HUES64 (cell line): ENCODE measurements around the gene WWOX.

Source experiments
- H3K27ac ChIP-seq: 2 replicates; pipeline ENCODE4 v1.7.0; 2013; ENCODE audit warnings: low read depth, low read length, inconsistent platforms
- H3K27me3 ChIP-seq: 2 replicates; pipeline ENCODE4 v1.6.1; 2013; ENCODE audit warnings: mild to moderate bottlenecking, low read length; ENCODE audit not compliant: insufficient read depth
- H3K36me3 ChIP-seq: 2 replicates; pipeline ENCODE4 v1.6.1; 2013; ENCODE audit warnings: mild to moderate bottlenecking, low read length; ENCODE audit not compliant: insufficient read depth
- H3K4me1 ChIP-seq: 2 replicates; pipeline ENCODE4 v1.6.1; 2013; ENCODE audit warnings: mild to moderate bottlenecking, low read length, moderate library complexity; ENCODE audit not compliant: insufficient read depth
- H3K4me3 ChIP-seq: 2 replicates; pipeline ENCODE4 v1.5.1; 2013; ENCODE audit warnings: mild to moderate bottlenecking, low read length, moderate library complexity
- H3K9ac ChIP-seq: 2 replicates; pipeline ENCODE4 v1.6.1; 2013; ENCODE audit warnings: mild to moderate bottlenecking, low read depth, low read length
- H3K9me3 ChIP-seq: 2 replicates; pipeline ENCODE4 v1.6.1; 2013; ENCODE audit warnings: low read depth, low read length; ENCODE audit not compliant: insufficient read depth
- WGBS: fragments of 150-250, 120-280 bp; methylation state at CpG from one replicate; pipeline ENCODE4 v1.1.7; 2013; ENCODE audit warnings: missing lambda C conversion rate; 5-methylcytosine and 5-hydroxymethylcytosine counted together

WWOX gene

DNA sequence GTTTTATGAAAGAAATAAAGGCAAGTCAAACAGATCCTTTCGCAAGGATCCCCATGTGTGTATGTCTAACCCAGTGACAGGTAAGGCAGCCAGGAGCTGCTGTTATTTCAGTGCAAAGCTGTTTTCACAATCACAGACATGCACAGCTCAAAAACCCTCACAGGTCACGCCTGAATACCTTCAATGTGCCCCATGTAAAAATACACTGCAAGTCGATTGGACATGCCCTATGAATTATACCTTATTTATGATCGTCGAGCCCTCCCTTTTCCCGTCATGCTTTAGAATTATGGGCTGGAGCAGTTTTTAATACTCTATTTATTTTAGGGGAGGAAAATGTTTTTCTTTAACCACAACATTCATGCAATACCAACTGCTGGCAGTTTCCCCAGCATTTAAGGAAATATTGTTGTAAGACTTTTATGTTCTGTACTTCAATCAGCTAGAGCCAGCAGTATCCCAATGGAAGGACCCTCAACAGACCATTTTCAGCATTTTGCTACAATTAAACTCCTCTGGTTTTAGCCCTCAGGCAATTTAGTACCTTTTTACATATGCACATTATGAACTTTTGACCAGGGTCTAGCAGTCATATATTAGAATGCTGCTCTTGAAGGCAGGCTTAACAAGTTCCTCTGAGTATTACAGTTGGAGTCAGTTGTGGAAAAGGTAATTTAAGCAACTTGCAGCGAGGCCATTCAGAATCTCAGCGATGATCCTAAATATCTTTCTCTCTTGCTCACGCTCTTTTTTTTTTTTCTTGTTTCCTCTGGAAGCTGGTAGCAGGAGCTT lies 362.2 kb downstream of the WWOX start:
- Histone ChIP-seq H3K4me3 (no peak overlapping the region), H3K9ac (no peak overlapping the region), H3K27ac (no peak overlapping the region), H3K27me3 (no peaks in the 10 kb centered on the region), H3K36me3 (no peaks in the 10 kb centered on the region), H3K9me3 (0 out of 2 replicates have a peak, but pooled peaks cover 6% of the 10 kb centered on the region), H3K4me1 (peaks cover 6% of the 10 kb centered on the region; the same call in 1 of the 2 replicates)
- 94% methylated on average over 9 of the region's 9 CpGs for WGBS

DNA sequence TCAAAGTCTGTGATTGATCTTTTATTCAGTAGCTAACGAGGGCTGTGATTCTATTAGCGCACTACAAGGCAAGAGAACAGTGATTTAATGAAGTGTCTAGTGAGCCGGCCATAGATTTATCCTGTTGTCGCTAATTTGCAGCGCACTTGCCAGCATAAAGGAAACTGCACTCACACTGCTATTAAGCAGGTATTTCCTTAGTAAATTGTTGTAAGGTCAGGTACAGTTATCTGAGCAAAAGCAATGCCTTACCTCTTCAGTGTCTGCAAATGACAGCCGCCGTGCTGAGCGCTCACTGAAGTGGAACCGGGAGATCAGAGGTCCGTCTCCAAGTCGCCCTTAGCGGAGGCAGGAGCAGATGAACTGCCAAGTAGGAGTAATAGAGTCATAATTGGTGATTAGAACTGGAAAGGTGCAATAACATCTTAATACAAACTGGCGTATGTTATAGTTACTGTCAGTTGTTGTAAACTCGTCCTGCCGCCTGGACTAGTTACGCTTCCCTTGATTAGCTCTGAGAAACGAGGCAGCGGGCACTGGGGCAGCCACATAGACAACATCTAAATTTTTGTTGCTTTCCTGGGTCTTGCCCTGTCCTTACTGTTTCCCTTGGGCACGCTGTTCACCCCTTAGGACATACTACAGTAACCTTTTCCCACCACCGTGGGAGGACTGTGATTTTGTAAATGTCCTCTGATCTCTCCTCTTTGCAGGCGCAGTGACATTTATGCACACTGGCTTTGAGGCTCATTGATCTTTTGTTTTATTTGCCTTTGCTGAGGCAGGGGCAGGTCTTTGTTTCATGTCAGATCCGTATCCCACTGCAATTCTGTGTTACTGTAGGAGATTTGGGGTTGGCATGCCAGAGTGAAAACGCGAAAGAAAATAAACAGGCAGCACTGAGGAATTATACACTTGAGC lies 363.1 kb downstream of the WWOX start:
- Histone ChIP-seq H3K9me3 (0 out of 2 replicates have a peak, but pooled peaks cover 6% of the 10 kb centered on the region), H3K9ac (no peak overlapping the region), H3K27ac (no peak overlapping the region), H3K27me3 (no peaks in the 10 kb centered on the region), H3K4me3 (no peak overlapping the region), H3K4me1 (peaks cover 6% of the 10 kb centered on the region; the same call in 1 of the 2 replicates), H3K36me3 (no peaks in the 10 kb centered on the region)
- WGBS: 92% methylated on average over 24 of the region's 24 CpGs

DNA sequence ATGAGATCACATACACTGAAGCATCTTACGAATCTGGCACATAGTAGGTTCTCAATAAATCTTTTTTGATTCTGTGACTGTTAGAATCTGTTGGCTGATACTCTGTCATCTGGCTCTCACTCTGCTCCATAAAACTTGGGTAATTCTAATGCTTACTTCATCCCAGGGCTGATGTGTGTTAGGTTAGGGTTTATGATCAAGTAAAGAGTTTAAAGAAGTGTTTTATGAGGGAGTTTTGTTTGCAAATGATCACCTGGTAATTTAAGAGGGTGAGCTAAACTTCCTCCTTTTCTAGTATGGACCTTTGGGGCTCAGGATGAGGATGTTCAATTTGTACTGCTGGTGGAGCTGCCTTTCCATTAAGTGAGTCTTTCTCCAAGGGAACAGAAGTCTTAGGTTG lies 364.1 kb downstream of the WWOX start:
- H3K9me3 ChIP-seq: 0 out of 2 replicates have a peak, but pooled peaks cover 6% of the 10 kb centered on the region
- H3K4me1 ChIP-seq: peaks cover 6% of the 10 kb centered on the region; the same call in 1 of the 2 replicates
- no peak overlapping the region for H3K4me3 ChIP-seq
- 95% methylated on average over 1 of the region's 1 CpG for WGBS
- H3K27me3 ChIP-seq: no peaks in the 10 kb centered on the region
- no peak overlapping the region for H3K9ac ChIP-seq
- no peaks in the 10 kb centered on the region for H3K36me3 ChIP-seq
- no peak overlapping the region for H3K27ac ChIP-seq

DNA sequence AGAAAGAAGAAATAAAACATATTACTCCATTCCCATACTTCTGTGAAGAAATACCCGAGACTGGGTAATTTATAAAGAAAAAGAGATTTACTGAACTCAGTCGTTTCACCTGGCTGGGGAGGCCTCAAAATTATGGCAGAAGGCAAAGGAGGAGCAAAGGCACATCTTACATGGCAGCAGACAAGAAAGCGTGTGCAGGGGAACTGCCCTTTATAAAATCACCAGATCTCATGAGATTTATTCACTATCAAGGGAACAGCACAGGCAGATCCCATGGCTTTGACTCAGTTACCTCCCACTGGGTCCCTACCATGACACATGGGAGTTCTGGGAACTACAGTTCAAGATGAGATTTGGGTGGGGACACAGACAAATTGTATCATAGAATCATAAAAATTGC lies 365.4 kb downstream of the WWOX start:
- 0 out of 2 replicates have a peak, but pooled peaks cover 6% of the 10 kb centered on the region for H3K9me3 ChIP-seq
- H3K9ac ChIP-seq: no peak overlapping the region
- H3K27me3 ChIP-seq: no peaks in the 10 kb centered on the region
- WGBS: 94% methylated on average over 3 of the region's 3 CpGs
- no peaks in the 10 kb centered on the region for H3K36me3 ChIP-seq
- H3K27ac ChIP-seq: no peak overlapping the region
- peaks cover 6% of the 10 kb centered on the region; the same call in 1 of the 2 replicates for H3K4me1 ChIP-seq
- H3K4me3 ChIP-seq: no peak overlapping the region

DNA sequence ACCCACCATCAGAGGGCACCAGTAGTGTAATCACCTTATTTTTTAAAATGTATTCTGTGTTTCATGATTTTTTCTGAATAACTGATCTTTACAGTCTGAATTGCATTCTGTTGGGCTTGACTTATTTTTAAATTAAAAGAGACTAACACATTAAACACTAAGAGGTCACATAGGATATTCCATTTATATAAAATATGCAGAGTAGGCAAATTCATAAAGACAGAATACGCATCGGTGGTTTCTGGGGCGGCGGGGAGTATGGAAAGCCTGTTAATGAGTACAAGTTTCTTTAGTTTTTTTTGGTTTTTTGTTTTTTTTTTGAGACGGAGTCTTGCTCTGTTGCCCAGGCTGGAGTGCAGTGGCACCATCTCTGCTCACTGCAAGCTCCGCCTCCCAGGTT lies 366.3 kb downstream of the WWOX start:
- H3K36me3 ChIP-seq: no peaks in the 10 kb centered on the region
- 0 out of 2 replicates have a peak, but pooled peaks cover 6% of the 10 kb centered on the region for H3K9me3 ChIP-seq
- H3K4me3 ChIP-seq: no peak overlapping the region
- no peak overlapping the region for H3K9ac ChIP-seq
- peaks cover 6% of the 10 kb centered on the region; the same call in 1 of the 2 replicates for H3K4me1 ChIP-seq
- no peaks in the 10 kb centered on the region for H3K27me3 ChIP-seq
- over 99% methylated on average over 6 of the region's 6 CpGs for WGBS
- no peak overlapping the region for H3K27ac ChIP-seq

DNA sequence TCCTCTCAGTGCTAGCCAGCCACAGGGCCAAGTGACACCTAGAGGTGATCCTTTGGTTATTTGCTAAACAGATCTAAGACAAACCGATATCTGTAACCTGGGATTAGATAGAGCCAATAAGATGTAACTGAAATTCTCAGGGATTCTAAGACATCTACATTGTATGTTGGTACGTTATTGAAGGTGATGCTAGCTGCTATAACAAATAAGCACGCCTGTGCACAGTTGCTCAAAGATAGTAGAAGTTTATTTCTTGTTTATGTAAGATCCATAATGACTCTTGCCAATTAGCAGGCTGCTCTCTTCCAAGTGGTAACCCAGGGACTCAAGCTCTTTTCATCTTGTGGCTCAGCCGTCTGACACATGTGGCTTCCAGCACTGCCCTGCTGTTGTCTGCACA lies 370.3 kb downstream of the WWOX start:
- 96% methylated on average over 4 of the region's 4 CpGs for WGBS
- H3K9ac ChIP-seq: no peak overlapping the region
- 0 out of 2 replicates have a peak, but pooled peaks cover 5% of the 10 kb centered on the region for H3K9me3 ChIP-seq
- H3K36me3 ChIP-seq: no peaks in the 10 kb centered on the region
- H3K27ac ChIP-seq: no peak overlapping the region
- no peaks in the 10 kb centered on the region for H3K27me3 ChIP-seq
- H3K4me3 ChIP-seq: no peak overlapping the region
- H3K4me1 ChIP-seq: no peaks in the 10 kb centered on the region

DNA sequence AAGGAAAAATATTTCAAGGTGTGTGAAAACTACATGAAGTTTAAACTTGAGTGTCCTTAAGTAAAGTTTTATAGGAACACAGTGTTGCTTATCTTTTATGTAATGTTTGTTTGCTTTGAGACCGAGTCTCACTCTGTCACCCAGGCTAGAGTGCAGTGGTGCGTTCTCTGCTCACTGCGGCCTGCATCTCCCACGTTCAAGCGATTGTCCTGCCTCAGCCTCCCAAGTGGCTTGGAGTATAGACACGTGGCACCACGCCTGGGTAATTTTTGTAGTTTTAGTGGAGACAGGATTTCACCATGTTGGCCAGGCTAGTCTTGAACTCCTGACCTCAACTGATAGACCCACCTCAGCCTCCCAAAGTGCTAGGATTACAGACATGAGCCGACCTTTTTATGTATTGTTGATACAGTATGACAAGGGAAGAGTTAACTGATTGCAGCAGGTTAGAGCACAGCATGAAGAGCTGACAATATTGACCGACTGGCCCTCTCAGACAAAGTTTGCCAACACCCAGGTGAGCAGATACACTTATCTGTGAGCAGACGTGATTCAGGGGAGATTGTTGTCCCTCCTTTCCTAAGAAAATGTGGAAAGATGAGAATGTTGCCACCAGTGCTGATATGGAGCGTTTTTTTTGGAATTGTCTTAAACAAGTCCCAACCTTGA lies 373.7 kb downstream of the WWOX start:
- H3K4me3 ChIP-seq: no peak overlapping the region
- peaks cover 13% of the 10 kb centered on the region for H3K4me1 ChIP-seq
- H3K9ac ChIP-seq: no peak overlapping the region
- H3K36me3 ChIP-seq: no peaks in the 10 kb centered on the region
- WGBS: 83% methylated on average over 11 of the region's 11 CpGs
- no peaks in the 10 kb centered on the region for H3K9me3 ChIP-seq
- no peaks in the 10 kb centered on the region for H3K27me3 ChIP-seq
- no peak overlapping the region for H3K27ac ChIP-seq

DNA sequence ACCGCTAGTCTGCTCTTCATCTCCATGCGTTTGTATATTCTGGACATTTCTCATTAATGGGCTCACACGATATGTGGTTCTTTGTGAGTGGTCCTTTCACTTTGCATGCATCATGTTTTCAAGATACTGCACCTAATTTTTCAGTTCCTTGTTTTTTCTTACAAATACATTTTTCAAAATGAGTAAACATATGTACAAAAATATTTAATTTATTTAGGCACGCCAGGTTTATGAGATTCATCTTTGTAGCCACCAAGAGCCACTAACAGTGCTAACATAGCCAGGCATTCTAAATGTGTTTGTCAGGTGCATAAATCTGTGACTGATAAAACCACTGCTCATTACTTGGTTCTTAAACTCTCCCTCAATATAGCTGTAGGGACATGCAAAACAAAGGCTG lies 375.3 kb downstream of the WWOX start:
- whole genome bisulfite sequencing: 95% methylated on average over 4 of the region's 4 CpGs
- H3K9me3 ChIP-seq: no peaks in the 10 kb centered on the region
- no peaks in the 10 kb centered on the region for H3K27me3 ChIP-seq
- H3K27ac ChIP-seq: no peak overlapping the region
- H3K4me3 ChIP-seq: no peak overlapping the region
- H3K36me3 ChIP-seq: no peaks in the 10 kb centered on the region
- H3K4me1 ChIP-seq: peaks cover 28% of the 10 kb centered on the region
- H3K9ac ChIP-seq: no peak overlapping the region

DNA sequence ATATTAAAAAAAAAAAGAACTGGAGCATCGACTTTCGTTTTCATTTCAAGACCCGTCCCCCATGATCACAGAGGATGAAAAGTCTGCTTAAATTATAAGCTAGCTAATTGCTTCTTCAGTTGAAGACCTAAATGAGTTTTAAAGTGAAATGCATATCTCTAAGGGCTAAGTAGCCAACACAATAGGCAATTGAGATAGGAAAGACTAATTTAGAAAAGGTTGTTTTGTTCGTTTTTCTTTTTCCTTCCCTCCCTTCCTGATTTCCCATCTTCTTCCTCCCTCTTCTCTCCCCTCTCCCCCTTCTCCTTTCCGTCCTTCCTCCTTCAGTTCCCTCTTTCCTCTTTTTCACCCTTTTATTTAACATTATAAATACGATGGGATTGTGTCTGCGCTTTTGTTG lies 377.2 kb downstream of the WWOX start:
- H3K27ac ChIP-seq: no peak overlapping the region
- no peak overlapping the region for H3K9ac ChIP-seq
- H3K4me1 ChIP-seq: peaks cover 33% of the 10 kb centered on the region
- H3K4me3 ChIP-seq: no peak overlapping the region
- 87% methylated on average over 5 of the region's 7 CpGs for WGBS
- no peaks in the 10 kb centered on the region for H3K36me3 ChIP-seq
- no peaks in the 10 kb centered on the region for H3K27me3 ChIP-seq
- no peaks in the 10 kb centered on the region for H3K9me3 ChIP-seq

DNA sequence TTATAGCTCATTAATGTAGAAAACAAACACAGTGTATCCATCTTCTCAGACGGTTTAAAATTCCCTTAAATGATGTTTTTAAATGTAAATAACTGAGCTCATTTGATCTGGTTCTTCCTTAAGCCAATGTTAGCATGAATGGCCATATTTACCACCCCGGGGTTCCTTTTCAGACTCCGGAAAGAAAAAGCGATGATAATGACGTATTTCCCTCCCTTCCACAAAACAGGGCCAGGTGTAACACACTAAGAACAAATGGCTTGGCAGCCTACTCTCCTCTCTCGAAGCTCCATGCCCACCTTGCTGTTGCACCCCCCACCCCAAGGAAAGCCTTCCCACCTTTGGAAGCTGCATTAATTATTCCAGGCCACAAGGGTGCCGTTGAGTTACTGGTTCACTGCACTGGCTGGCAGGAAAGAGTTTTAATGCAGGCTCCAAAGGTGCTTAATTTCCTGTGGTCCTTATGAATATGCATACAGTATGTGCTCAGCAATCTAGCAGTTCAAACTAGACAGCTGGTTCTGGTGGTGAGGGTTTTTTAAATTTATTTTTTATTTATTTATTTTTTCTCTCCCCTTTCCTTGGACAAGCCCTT lies 378.9 kb downstream of the WWOX start:
- Histone ChIP-seq H3K9ac (no peak overlapping the region), H3K36me3 (no peaks in the 10 kb centered on the region), H3K9me3 (no peaks in the 10 kb centered on the region), H3K27me3 (no peaks in the 10 kb centered on the region), H3K4me1 (peaks cover 33% of the 10 kb centered on the region), H3K4me3 (no peak overlapping the region), H3K27ac (no peak overlapping the region)
- WGBS: 55% methylated on average over 7 of the region's 7 CpGs
